Measurements from ENCODE around the gene WDR93.

The WDR93 gene

DNA sequence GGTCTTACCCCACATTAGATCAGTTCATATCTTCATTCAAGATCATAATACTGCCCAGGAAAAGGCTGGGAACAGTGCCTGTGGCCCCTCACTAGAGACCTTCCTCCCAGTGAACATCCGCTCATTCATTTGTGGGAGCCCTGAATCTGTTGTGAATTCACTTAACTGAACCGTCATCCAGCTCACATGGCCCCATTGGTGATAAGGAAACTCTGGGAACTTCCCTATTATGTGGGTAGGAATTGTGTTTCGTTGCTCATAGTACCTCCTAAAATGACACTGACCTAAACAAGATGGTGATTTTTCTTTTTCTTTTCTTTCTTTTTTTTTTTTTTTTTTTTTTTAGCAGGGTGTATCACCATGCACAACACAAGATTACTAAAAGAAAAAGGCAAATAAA lies 78.8 kb downstream of the WDR93 start:
- no peak for ATAC-seq
- no peak for TF ChIP-seq ZC3H10 (CRISPR knock-in tag; IDR thresholded peaks at IDR 0.05)
- TF ChIP-seq, protein P1, sequence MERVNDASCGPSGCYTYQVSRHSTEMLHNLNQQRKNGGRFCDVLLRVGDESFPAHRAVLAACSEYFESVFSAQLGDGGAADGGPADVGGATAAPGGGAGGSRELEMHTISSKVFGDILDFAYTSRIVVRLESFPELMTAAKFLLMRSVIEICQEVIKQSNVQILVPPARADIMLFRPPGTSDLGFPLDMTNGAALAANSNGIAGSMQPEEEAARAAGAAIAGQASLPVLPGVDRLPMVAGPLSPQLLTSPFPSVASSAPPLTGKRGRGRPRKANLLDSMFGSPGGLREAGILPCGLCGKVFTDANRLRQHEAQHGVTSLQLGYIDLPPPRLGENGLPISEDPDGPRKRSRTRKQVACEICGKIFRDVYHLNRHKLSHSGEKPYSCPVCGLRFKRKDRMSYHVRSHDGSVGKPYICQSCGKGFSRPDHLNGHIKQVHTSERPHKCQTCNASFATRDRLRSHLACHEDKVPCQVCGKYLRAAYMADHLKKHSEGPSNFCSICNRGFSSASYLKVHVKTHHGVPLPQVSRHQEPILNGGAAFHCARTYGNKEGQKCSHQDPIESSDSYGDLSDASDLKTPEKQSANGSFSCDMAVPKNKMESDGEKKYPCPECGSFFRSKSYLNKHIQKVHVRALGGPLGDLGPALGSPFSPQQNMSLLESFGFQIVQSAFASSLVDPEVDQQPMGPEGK (CRISPR knock-in tag; IDR thresholded peaks at IDR 0.05; ENCODE audit: borderline replicate concordance): no peak
- TF ChIP-seq GLIS3 (CRISPR knock-in tag; IDR thresholded peaks at IDR 0.05): no peak
- TF ChIP-seq, protein P2, sequence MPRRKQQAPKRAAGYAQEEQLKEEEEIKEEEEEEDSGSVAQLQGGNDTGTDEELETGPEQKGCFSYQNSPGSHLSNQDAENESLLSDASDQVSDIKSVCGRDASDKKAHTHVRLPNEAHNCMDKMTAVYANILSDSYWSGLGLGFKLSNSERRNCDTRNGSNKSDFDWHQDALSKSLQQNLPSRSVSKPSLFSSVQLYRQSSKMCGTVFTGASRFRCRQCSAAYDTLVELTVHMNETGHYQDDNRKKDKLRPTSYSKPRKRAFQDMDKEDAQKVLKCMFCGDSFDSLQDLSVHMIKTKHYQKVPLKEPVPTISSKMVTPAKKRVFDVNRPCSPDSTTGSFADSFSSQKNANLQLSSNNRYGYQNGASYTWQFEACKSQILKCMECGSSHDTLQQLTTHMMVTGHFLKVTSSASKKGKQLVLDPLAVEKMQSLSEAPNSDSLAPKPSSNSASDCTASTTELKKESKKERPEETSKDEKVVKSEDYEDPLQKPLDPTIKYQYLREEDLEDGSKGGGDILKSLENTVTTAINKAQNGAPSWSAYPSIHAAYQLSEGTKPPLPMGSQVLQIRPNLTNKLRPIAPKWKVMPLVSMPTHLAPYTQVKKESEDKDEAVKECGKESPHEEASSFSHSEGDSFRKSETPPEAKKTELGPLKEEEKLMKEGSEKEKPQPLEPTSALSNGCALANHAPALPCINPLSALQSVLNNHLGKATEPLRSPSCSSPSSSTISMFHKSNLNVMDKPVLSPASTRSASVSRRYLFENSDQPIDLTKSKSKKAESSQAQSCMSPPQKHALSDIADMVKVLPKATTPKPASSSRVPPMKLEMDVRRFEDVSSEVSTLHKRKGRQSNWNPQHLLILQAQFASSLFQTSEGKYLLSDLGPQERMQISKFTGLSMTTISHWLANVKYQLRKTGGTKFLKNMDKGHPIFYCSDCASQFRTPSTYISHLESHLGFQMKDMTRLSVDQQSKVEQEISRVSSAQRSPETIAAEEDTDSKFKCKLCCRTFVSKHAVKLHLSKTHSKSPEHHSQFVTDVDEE (CRISPR knock-in tag; IDR thresholded peaks at IDR 0.05): no peak
- TF ChIP-seq, protein P3, sequence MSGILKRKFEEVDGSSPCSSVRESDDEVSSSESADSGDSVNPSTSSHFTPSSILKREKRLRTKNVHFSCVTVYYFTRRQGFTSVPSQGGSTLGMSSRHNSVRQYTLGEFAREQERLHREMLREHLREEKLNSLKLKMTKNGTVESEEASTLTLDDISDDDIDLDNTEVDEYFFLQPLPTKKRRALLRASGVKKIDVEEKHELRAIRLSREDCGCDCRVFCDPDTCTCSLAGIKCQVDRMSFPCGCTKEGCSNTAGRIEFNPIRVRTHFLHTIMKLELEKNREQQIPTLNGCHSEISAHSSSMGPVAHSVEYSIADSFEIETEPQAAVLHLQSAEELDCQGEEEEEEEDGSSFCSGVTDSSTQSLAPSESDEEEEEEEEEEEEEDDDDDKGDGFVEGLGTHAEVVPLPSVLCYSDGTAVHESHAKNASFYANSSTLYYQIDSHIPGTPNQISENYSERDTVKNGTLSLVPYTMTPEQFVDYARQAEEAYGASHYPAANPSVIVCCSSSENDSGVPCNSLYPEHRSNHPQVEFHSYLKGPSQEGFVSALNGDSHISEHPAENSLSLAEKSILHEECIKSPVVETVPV (CRISPR knock-in tag; IDR thresholded peaks at IDR 0.05): no peak
- TF ChIP-seq OSR1 (CRISPR knock-in tag; IDR thresholded peaks at IDR 0.05): no peak
- no peak for TF ChIP-seq SNAI2 (CRISPR knock-in tag; IDR thresholded peaks at IDR 0.05)
- TF ChIP-seq, protein P4, sequence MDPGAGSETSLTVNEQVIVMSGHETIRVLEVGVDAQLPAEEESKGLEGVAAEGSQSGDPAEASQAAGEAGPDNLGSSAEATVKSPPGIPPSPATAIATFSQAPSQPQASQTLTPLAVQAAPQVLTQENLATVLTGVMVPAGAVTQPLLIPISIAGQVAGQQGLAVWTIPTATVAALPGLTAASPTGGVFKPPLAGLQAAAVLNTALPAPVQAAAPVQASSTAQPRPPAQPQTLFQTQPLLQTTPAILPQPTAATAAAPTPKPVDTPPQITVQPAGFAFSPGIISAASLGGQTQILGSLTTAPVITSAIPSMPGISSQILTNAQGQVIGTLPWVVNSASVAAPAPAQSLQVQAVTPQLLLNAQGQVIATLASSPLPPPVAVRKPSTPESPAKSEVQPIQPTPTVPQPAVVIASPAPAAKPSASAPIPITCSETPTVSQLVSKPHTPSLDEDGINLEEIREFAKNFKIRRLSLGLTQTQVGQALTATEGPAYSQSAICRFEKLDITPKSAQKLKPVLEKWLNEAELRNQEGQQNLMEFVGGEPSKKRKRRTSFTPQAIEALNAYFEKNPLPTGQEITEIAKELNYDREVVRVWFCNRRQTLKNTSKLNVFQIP (CRISPR knock-in tag; IDR thresholded peaks at IDR 0.05; ENCODE audit: borderline replicate concordance, low read depth): no peak
- TF ChIP-seq ZNF8 (CRISPR knock-in tag; IDR thresholded peaks at IDR 0.05): no peak
- TF ChIP-seq ZNF70 (CRISPR knock-in tag; IDR thresholded peaks at IDR 0.05): no peak
- TF ChIP-seq TCF4 (CRISPR knock-in tag; IDR thresholded peaks at IDR 0.05; ENCODE audit: borderline replicate concordance): no peak
- TF ChIP-seq RARB (CRISPR knock-in tag; IDR thresholded peaks at IDR 0.05): no peak
- TF ChIP-seq BACH2 (CRISPR knock-in tag; IDR thresholded peaks at IDR 0.05; ENCODE audit: borderline replicate concordance): no peak
- no peak for TF ChIP-seq ISL1 (CRISPR knock-in tag; IDR thresholded peaks at IDR 0.05)
- TF ChIP-seq ESRRG (CRISPR knock-in tag; IDR thresholded peaks at IDR 0.05): no peak
- TF ChIP-seq, protein P5, sequence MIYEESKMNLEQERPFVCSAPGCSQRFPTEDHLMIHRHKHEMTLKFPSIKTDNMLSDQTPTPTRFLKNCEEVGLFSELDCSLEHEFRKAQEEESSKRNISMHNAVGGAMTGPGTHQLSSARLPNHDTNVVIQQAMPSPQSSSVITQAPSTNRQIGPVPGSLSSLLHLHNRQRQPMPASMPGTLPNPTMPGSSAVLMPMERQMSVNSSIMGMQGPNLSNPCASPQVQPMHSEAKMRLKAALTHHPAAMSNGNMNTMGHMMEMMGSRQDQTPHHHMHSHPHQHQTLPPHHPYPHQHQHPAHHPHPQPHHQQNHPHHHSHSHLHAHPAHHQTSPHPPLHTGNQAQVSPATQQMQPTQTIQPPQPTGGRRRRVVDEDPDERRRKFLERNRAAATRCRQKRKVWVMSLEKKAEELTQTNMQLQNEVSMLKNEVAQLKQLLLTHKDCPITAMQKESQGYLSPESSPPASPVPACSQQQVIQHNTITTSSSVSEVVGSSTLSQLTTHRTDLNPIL (CRISPR knock-in tag; IDR thresholded peaks at IDR 0.05; ENCODE audit: low read depth): no peak
- no peak for TF ChIP-seq TOX (CRISPR knock-in tag; IDR thresholded peaks at IDR 0.05; ENCODE audit: borderline replicate concordance)

DNA sequence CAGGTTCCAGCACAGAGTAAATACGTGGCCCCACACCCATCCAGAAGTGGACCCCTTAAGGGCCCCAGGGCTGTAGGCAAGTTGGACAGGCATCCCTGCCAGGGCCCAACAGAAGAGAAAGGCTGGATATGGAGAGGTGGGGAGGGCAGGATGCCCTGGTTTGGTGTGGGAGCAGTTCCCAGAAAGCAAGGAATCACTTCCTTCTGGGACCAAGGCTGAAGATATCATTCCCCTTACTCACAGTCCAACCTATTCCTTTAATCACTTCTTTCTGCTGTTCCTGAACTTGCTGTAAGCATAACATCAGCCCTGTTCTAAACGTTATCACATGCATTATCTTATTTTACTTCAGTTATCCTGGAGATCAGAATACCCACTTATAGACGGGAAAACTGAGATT lies 79.4 kb downstream of the WDR93 start:
- peak; percentile 37 for ATAC-seq
- TF ChIP-seq RARB (CRISPR knock-in tag; IDR thresholded peaks at IDR 0.05): no peak
- TF ChIP-seq ZNF70 (CRISPR knock-in tag; IDR thresholded peaks at IDR 0.05): no peak
- TF ChIP-seq, protein P1 (CRISPR knock-in tag; IDR thresholded peaks at IDR 0.05; ENCODE audit: borderline replicate concordance): no peak
- TF ChIP-seq ZNF565 (CRISPR knock-in tag; conservative IDR thresholded peaks at IDR 0.05; ENCODE audit: low read depth): no peak
- no peak for TF ChIP-seq ESRRG (CRISPR knock-in tag; IDR thresholded peaks at IDR 0.05)
- TF ChIP-seq, protein P5 (CRISPR knock-in tag; IDR thresholded peaks at IDR 0.05; ENCODE audit: low read depth): no peak
- TF ChIP-seq BACH2 (CRISPR knock-in tag; IDR thresholded peaks at IDR 0.05; ENCODE audit: borderline replicate concordance): no peak
- TF ChIP-seq ZNF8 (CRISPR knock-in tag; IDR thresholded peaks at IDR 0.05): no peak
- TF ChIP-seq ARNTL (CRISPR knock-in tag; IDR thresholded peaks at IDR 0.05; ENCODE audit: borderline replicate concordance, low read depth): no peak
- TF ChIP-seq ZFP3 (CRISPR knock-in tag; IDR thresholded peaks at IDR 0.05): no peak
- TF ChIP-seq GLIS3 (CRISPR knock-in tag; IDR thresholded peaks at IDR 0.05): no peak
- TF ChIP-seq TCF4 (CRISPR knock-in tag; IDR thresholded peaks at IDR 0.05; ENCODE audit: borderline replicate concordance): no peak
- TF ChIP-seq, protein P3 (CRISPR knock-in tag; IDR thresholded peaks at IDR 0.05): no peak
- TF ChIP-seq ZFP30 (CRISPR knock-in tag; IDR thresholded peaks at IDR 0.05): no peak

Data from SK-N-SH treated with all-trans-retinoic acid at 6 μM for 48 hours (cell line).